ENCODE results near the gene SLC25A6.

GRCh38 chrX:1416327-1416784, 24.4 kb upstream of the SLC25A6 start:
- no peak for TF ChIP-seq CTCF (IDR thresholded peaks at IDR 0.05; ENCODE audit: insufficient read depth, low read depth, low read length)
- no peak for TF ChIP-seq EZH2 (IDR thresholded peaks at IDR 0.05; ENCODE audit: insufficient read depth, low read length)
